Neural cell (in vitro differentiated cells): Measurements from ENCODE around the gene ZDHHC20. TPM values are rescaled to one million over a fixed set of nuclear protein-coding genes. Genes with fewer than 3 reads are reported as not detected.

Source experiments
- H2AFZ ChIP-seq: fragments of 200-600, 300-800 bp; sonication (generic), shearing (Covaris generic); 2 replicates; pipeline ENCODE4 v1.6.0; 2014; ENCODE audit warnings: low read depth, mild to moderate bottlenecking, antibody characterized with exemption, low read length, moderate library complexity
- H3F3A ChIP-seq: fragments of 200-600 bp; shearing (Covaris generic); 2 replicates; pipeline ENCODE4 v1.6.1; 2016; ENCODE audit warnings: mild to moderate bottlenecking, moderate library complexity, mixed read lengths, antibody characterized with exemption, low read length; ENCODE audit not compliant: insufficient read depth, poor library complexity, severe bottlenecking
- H3K27ac ChIP-seq: fragments of 200-600, 300-800 bp; sonication (generic), shearing (Covaris generic); 2 replicates; pipeline ENCODE4 v1.5.1; 2014; ENCODE audit warnings: mild to moderate bottlenecking, low read length, moderate library complexity
- H3K27me3 ChIP-seq: fragments of 300-800, 200-600 bp; sonication (generic), shearing (Covaris generic); 2 replicates; pipeline ENCODE4 v1.6.0; 2014; ENCODE audit warnings: mild to moderate bottlenecking, low read depth, low read length, moderate library complexity; ENCODE audit not compliant: insufficient read depth
- H3K36me3 ChIP-seq: fragments of 300-800, 200-600 bp; sonication (generic), shearing (Covaris generic); 2 replicates; pipeline ENCODE4 v1.5.1; 2014; ENCODE audit warnings: mild to moderate bottlenecking, antibody characterized with exemption, low read length, moderate library complexity; ENCODE audit not compliant: insufficient read depth
- H3K4me2 ChIP-seq: fragments of 300-800, 200-600 bp; sonication (generic), shearing (Covaris generic); 2 replicates; pipeline ENCODE4 v1.6.0; 2014; ENCODE audit warnings: mild to moderate bottlenecking, low read length
- H3K4me3 ChIP-seq: fragments of 300-800, 200-600 bp; sonication (generic), shearing (Covaris generic); 2 replicates; pipeline ENCODE4 v1.5.1; 2014; ENCODE audit warnings: mild to moderate bottlenecking, low read length, moderate library complexity
- H3K79me2 ChIP-seq: fragments of 200-600 bp; shearing (Covaris generic); replicated peaks from 2 replicates; pipeline ENCODE4 v1.6.0; 2014; ENCODE audit warnings: mild to moderate bottlenecking, low read length, moderate library complexity; ENCODE audit not compliant: insufficient read depth
- H3K9ac ChIP-seq: fragments of 300-800, 200-600 bp; sonication (generic), shearing (Covaris generic); 2 replicates; pipeline ENCODE4 v1.6.1; 2016; ENCODE audit warnings: mild to moderate bottlenecking, low read length, mixed read lengths
- H3K9me2 ChIP-seq: fragments of 200-600 bp; shearing (Covaris generic); 2 replicates; pipeline ENCODE4 v1.6.1; 2016; ENCODE audit warnings: mild to moderate bottlenecking, low read length, mixed read lengths; ENCODE audit not compliant: insufficient read depth
- H3K9me3 ChIP-seq: fragments of 200-600, 300-800 bp; sonication (generic), shearing (Covaris generic); 2 replicates; pipeline ENCODE4 v1.6.1; 2016; ENCODE audit warnings: mild to moderate bottlenecking, mixed run types, low read length, moderate library complexity, mixed read lengths
- H4K20me1 ChIP-seq: fragments of 200-600 bp; shearing (Covaris generic); 2 replicates; pipeline ENCODE4 v1.6.1; 2016; ENCODE audit warnings: mild to moderate bottlenecking, mixed run types; ENCODE audit not compliant: insufficient read depth
- EP300 ChIP-seq: fragments of 450-650 bp; conservative IDR thresholded peaks from 2 replicates; pipeline ENCODE4 v1.6.1; 2014; ENCODE audit warnings: antibody characterized with exemption, mild to moderate bottlenecking, moderate library complexity; ENCODE audit not compliant: poor library complexity, severe bottlenecking
- EZH2 ChIP-seq: fragments of 200-600, 300-800 bp; shearing (Covaris generic), sonication (generic); IDR thresholded peaks from 2 replicates; pipeline ENCODE4 v1.6.1; 2014; ENCODE audit warnings: antibody characterized with exemption, low read length, borderline replicate concordance, mild to moderate bottlenecking; ENCODE audit not compliant: insufficient read depth, poor library complexity, severe bottlenecking
- MXI1 ChIP-seq: fragments of 450-650 bp; conservative IDR thresholded peaks from 2 replicates; pipeline ENCODE4 v1.6.1; 2014; ENCODE audit warnings: antibody characterized with exemption, mild to moderate bottlenecking; ENCODE audit not compliant: poor library complexity, severe bottlenecking
- POLR2AphosphoS5 ChIP-seq: IDR thresholded peaks from 2 replicates; pipeline ENCODE4 v1.6.1; 2012
- RAD21 ChIP-seq: fragments of 450-650 bp; conservative IDR thresholded peaks from 2 replicates; pipeline ENCODE4 v1.6.1; 2014; ENCODE audit warnings: antibody characterized with exemption, mild to moderate bottlenecking, moderate library complexity
- SMC3 ChIP-seq: fragments of 450-650 bp; conservative IDR thresholded peaks from 2 replicates; pipeline ENCODE4 v1.6.1; 2014; ENCODE audit warnings: antibody characterized with exemption, mild to moderate bottlenecking, moderate library complexity; ENCODE audit not compliant: poor library complexity
- TAF1 ChIP-seq: IDR thresholded peaks from 2 replicates; pipeline ENCODE4 v1.6.1; 2012; ENCODE audit warnings: low read depth
- polyA plus RNA-seq: library from polyadenylated mRNA; depleted of rRNA; stranded (reverse); fragments of >200 nt; gene quantifications from 2 replicates; pipeline ENCODE4 v1.2.3, GENCODE V29; 2014
- TF ChIP-seq, protein P1 (sequence below): IDR thresholded peaks from 2 replicates; pipeline ENCODE4 v1.6.1; 2012; ENCODE audit warnings: borderline replicate concordance
- TF ChIP-seq, protein P2 (sequence below): fragments of 450-650 bp; IDR thresholded peaks from 2 replicates; pipeline ENCODE4 v1.5.1; 2014; ENCODE audit warnings: antibody characterized with exemption, mild to moderate bottlenecking, moderate library complexity; ENCODE audit not compliant: poor library complexity, severe bottlenecking

Gene ZDHHC20
- polyA plus RNA-seq, 1 donor from 2014 or later, result 43.3 TPM

DNA sequence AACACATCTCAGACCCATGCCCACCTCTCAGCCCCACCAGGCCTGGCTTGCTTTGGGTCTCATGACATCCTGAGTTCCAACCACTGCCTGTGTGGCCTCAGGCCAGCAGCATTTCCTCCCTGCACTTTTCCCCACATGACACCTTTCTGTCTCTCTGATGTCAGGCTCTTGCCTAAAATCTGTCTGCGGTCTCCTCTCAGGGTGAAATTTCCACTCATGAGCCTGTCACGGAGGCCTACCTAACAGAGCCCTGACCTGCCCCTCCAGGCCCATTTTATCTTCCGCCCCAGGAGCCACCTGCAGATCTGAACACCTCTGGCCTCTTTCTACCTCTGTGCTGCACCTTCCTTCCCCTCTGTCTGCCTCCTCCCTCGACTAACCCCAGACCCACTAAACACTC, 93.5 kb downstream of the ZDHHC20 start:
- Histone ChIP-seq H2AFZ (no peak overlapping the region), H3K9me2 (no peaks in the 10 kb centered on the region), H4K20me1 (no peaks in the 10 kb centered on the region), H3K27me3 (no peaks in the 10 kb centered on the region), H3K27ac (no peak overlapping the region), H3K9me3 (no peaks in the 10 kb centered on the region), H3F3A (no peaks in the 10 kb centered on the region), H3K36me3 (no peaks in the 10 kb centered on the region), H3K9ac (no peak overlapping the region), H3K4me2 (no peak overlapping the region), H3K79me2 (no peaks in the 10 kb centered on the region), H3K4me3 (no peak overlapping the region)
- TF ChIP-seq EZH2, result no peak

DNA sequence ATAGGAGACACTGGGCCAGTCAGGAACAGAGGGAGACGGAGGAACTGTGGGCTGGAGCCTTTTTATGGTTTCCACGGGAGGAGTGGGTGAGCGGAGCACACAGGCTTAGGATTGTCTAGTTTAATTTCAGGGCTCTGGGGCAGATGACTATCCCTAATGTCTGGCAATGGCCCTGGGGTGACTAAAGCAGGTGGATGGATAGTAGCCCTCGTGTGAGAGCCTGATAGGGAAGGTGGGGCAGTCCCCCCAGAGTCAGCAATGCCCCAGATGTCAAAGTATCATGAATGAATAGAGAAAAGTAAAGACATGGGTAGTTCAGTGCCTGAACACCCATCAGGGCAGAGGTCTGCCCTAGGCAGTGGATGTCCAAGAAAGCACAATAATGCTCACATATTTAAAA, 94.2 kb downstream of the ZDHHC20 start:
- no peaks in the 10 kb centered on the region for H3K9me2 ChIP-seq
- H3K9ac ChIP-seq, result no peak overlapping the region
- no peaks in the 10 kb centered on the region for H3K27me3 ChIP-seq
- H3K4me3 ChIP-seq, result no peak overlapping the region
- no peak overlapping the region for H2AFZ ChIP-seq
- no peaks in the 10 kb centered on the region for H3F3A ChIP-seq
- no peaks in the 10 kb centered on the region for H3K9me3 ChIP-seq
- H3K36me3 ChIP-seq, result no peaks in the 10 kb centered on the region
- no peaks in the 10 kb centered on the region for H4K20me1 ChIP-seq
- no peaks in the 10 kb centered on the region for H3K79me2 ChIP-seq
- TF ChIP-seq, protein P1, sequence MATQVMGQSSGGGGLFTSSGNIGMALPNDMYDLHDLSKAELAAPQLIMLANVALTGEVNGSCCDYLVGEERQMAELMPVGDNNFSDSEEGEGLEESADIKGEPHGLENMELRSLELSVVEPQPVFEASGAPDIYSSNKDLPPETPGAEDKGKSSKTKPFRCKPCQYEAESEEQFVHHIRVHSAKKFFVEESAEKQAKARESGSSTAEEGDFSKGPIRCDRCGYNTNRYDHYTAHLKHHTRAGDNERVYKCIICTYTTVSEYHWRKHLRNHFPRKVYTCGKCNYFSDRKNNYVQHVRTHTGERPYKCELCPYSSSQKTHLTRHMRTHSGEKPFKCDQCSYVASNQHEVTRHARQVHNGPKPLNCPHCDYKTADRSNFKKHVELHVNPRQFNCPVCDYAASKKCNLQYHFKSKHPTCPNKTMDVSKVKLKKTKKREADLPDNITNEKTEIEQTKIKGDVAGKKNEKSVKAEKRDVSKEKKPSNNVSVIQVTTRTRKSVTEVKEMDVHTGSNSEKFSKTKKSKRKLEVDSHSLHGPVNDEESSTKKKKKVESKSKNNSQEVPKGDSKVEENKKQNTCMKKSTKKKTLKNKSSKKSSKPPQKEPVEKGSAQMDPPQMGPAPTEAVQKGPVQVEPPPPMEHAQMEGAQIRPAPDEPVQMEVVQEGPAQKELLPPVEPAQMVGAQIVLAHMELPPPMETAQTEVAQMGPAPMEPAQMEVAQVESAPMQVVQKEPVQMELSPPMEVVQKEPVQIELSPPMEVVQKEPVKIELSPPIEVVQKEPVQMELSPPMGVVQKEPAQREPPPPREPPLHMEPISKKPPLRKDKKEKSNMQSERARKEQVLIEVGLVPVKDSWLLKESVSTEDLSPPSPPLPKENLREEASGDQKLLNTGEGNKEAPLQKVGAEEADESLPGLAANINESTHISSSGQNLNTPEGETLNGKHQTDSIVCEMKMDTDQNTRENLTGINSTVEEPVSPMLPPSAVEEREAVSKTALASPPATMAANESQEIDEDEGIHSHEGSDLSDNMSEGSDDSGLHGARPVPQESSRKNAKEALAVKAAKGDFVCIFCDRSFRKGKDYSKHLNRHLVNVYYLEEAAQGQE, result no peak
- TF ChIP-seq MXI1, result no peak
- no peak for TF ChIP-seq SMC3
- no peak for TF ChIP-seq TAF1
- TF ChIP-seq, protein P2, sequence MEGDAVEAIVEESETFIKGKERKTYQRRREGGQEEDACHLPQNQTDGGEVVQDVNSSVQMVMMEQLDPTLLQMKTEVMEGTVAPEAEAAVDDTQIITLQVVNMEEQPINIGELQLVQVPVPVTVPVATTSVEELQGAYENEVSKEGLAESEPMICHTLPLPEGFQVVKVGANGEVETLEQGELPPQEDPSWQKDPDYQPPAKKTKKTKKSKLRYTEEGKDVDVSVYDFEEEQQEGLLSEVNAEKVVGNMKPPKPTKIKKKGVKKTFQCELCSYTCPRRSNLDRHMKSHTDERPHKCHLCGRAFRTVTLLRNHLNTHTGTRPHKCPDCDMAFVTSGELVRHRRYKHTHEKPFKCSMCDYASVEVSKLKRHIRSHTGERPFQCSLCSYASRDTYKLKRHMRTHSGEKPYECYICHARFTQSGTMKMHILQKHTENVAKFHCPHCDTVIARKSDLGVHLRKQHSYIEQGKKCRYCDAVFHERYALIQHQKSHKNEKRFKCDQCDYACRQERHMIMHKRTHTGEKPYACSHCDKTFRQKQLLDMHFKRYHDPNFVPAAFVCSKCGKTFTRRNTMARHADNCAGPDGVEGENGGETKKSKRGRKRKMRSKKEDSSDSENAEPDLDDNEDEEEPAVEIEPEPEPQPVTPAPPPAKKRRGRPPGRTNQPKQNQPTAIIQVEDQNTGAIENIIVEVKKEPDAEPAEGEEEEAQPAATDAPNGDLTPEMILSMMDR, result no peak
- no peak for TF ChIP-seq POLR2AphosphoS5
- TF ChIP-seq EZH2, result no peak
- TF ChIP-seq RAD21, result no peak
- TF ChIP-seq EP300, result no peak
- H3K27ac ChIP-seq, result no peak overlapping the region
- no peak overlapping the region for H3K4me2 ChIP-seq

DNA sequence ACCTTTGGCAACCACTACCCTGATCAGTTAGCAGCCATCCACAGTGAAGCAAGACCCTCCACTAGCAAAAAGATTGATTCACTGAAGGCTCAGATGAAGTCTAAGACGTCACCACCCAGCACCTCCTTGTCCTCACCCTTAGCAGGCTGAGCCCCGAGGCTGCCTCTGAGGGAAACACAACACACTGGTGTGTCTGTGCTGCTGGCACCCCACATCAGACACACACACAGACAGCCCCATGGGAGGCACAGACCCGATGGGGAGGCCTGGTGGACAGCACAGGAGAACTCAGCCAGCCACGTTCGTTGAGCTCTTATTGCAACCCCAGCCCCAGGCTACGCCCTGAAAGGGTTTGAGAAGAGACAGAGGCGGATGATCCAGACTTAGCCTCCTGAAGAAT, 94.7 kb downstream of the ZDHHC20 start:
- TF ChIP-seq MXI1 (no peak), EP300 (no peak), EZH2 (no peak), RAD21 (no peak)
- Histone ChIP-seq H3F3A (no peaks in the 10 kb centered on the region), H2AFZ (no peak overlapping the region), H3K9me3 (no peaks in the 10 kb centered on the region), H3K4me2 (no peak overlapping the region), H3K36me3 (no peaks in the 10 kb centered on the region), H3K9me2 (no peaks in the 10 kb centered on the region), H3K79me2 (no peaks in the 10 kb centered on the region), H3K27ac (no peak overlapping the region), H3K27me3 (no peaks in the 10 kb centered on the region), H3K4me3 (no peak overlapping the region), H4K20me1 (no peaks in the 10 kb centered on the region), H3K9ac (no peak overlapping the region)
